HG02885 (cell line): ENCODE results near the gene DAG1.

ENCODE experiments used
- ATAC-seq: cut with Tn5 transposase; IDR thresholded peaks from one replicate; pipeline ENCODE4 v1.9.1; 2021; ENCODE audit warnings: mild to moderate bottlenecking; ENCODE audit not compliant: unreplicated experiment, poor library complexity

DAG1 gene

GRCh38 chr3:49539659-49540560, 69.8 kb downstream of the DAG1 start:
- peak; percentile 95 for ATAC-seq

- no peak for ATAC-seq
Observed at GRCh38 chr3:49552087-49552486, 82.0 kb downstream of the DAG1 start.

GRCh38 chr3:49553324-49553691, 83.2 kb downstream of the DAG1 start:
- ATAC-seq = no peak

GRCh38 chr3:49553692-49554632, 83.9 kb downstream of the DAG1 start, which contains the start of gene BSN:
BSN (plus strand) TSS chr3:49554477; CDS start chr3:49554603, 126 bp downstream.
- ATAC-seq = peak; percentile 87

GRCh38 chr3:49554633-49555265, 84.7 kb downstream of the DAG1 start:
- peak; percentile 69 for ATAC-seq

- ATAC-seq = no peak
Observed at GRCh38 chr3:49556500-49557275, 86.6 kb downstream of the DAG1 start.

GRCh38 chr3:49563040-49563578, 93.0 kb downstream of the DAG1 start:
- ATAC-seq = no peak

GRCh38 chr3:49563766-49564165, 93.7 kb downstream of the DAG1 start:
- no peak for ATAC-seq

GRCh38 chr3:49566312-49566711, 96.2 kb downstream of the DAG1 start:
- ATAC-seq = no peak

- no peak for ATAC-seq
Observed at GRCh38 chr3:49567406-49567805, 97.3 kb downstream of the DAG1 start.

- ATAC-seq = no peak
Observed at GRCh38 chr3:49568965-49569364, 98.9 kb downstream of the DAG1 start.

GRCh38 chr3:49570028-49570654, 100.1 kb downstream of the DAG1 start:
- no peak for ATAC-seq

- ATAC-seq = no peak
Observed at GRCh38 chr3:49582177-49582576, 112.1 kb downstream of the DAG1 start.
